K562 (cell line): ENCODE data around the gene TPK1. TPM values are rescaled to one million over a fixed set of nuclear protein-coding genes. Genes with fewer than 3 reads are reported as not detected.

Experiments
- ATF7 ChIP-seq: fragments of 450-650 bp; IDR thresholded peaks from 2 replicates; pipeline ENCODE4 v1.7.1; 2014; ENCODE audit warnings: mild to moderate bottlenecking, moderate library complexity
- C11orf30 ChIP-seq: fragments of 450-650 bp; IDR thresholded peaks from 2 replicates; pipeline ENCODE4 v1.6.1; 2016; ENCODE audit warnings: low read depth, mild to moderate bottlenecking
- E2F1 ChIP-seq: sonication (generic); formaldehyde crosslinking; IDR thresholded peaks from 2 replicates; pipeline ENCODE4 v1.8.1; 2023; ENCODE audit warnings: mild to moderate bottlenecking, missing genetic modification reagents, moderate library complexity
- HMGXB4 ChIP-seq: sonication (generic); formaldehyde crosslinking; IDR thresholded peaks from 2 replicates; pipeline ENCODE4 v1.8.1; 2023; ENCODE audit warnings: mild to moderate bottlenecking, missing genetic modification reagents
- ILK ChIP-seq: fragments of 450-650 bp; IDR thresholded peaks from 2 replicates; pipeline ENCODE4 v1.6.1; 2016; ENCODE audit warnings: missing genetic modification characterization, low read depth, mild to moderate bottlenecking, missing compliant biosample characterization, moderate library complexity, borderline replicate concordance
- L3MBTL2 ChIP-seq: fragments of 450-650 bp; IDR thresholded peaks from 2 replicates; pipeline ENCODE4 v1.6.1; 2016; ENCODE audit warnings: mild to moderate bottlenecking, moderate library complexity
- MAFF ChIP-seq: IDR thresholded peaks from 2 replicates; pipeline ENCODE4 v1.6.1; 2012; ENCODE audit warnings: low read length, improper control_type of control experiment
- MAFK ChIP-seq: IDR thresholded peaks from 2 replicates; pipeline ENCODE4 v1.6.1; 2011; ENCODE audit warnings: low read length, improper control_type of control experiment
- NCOR1 ChIP-seq: fragments of 450-650 bp; IDR thresholded peaks from 2 replicates; pipeline ENCODE4 v1.6.1; 2016; ENCODE audit warnings: mild to moderate bottlenecking, moderate library complexity
- NR0B1 ChIP-seq: fragments of 450-650 bp; IDR thresholded peaks from one replicate; pipeline ENCODE4 v1.6.1; 2018; ENCODE audit warnings: mild to moderate bottlenecking, moderate library complexity; ENCODE audit not compliant: partially characterized antibody
- PRDM10 ChIP-seq: fragments of 450-650 bp; IDR thresholded peaks from 2 replicates; pipeline ENCODE4 v1.6.1; 2018; ENCODE audit not compliant: partially characterized antibody
- STAT5B ChIP-seq: fragments of 250-450 bp; sonication (Bioruptor Pico); IDR thresholded peaks from 2 replicates; pipeline ENCODE4 v1.8.0; 2021; ENCODE audit warnings: mild to moderate bottlenecking, inconsistent platforms
- TCF7L2 ChIP-seq: fragments of 150-350 bp; IDR thresholded peaks from 2 replicates; pipeline ENCODE4 v1.6.1; 2016; ENCODE audit warnings: low read depth, mild to moderate bottlenecking, low read length, moderate library complexity
- ZBTB49 ChIP-seq: sonication (generic); formaldehyde crosslinking; IDR thresholded peaks from 2 replicates; pipeline ENCODE4 v1.8.0; 2022; ENCODE audit warnings: missing genetic modification reagents, mild to moderate bottlenecking, borderline replicate concordance
- ZFP1 ChIP-seq: fragments of 450-650 bp; formaldehyde crosslinking; IDR thresholded peaks from 2 replicates; pipeline ENCODE4 v1.4.0; 2020; ENCODE audit warnings: mild to moderate bottlenecking, mixed read lengths
- ZNF143 ChIP-seq: sonication (generic); formaldehyde crosslinking; IDR thresholded peaks from 2 replicates; pipeline ENCODE4 v1.9.0; 2022; ENCODE audit warnings: mild to moderate bottlenecking, missing genetic modification reagents
- ZNF24 ChIP-seq: fragments of 450-650 bp; IDR thresholded peaks from 2 replicates; pipeline ENCODE4 v1.6.1; 2016
- ZNF316 ChIP-seq: fragments of 450-650 bp; IDR thresholded peaks from 2 replicates; pipeline ENCODE4 v1.6.1; 2016
- ZNF324 ChIP-seq: fragments of 250-450 bp; sonication (Bioruptor Pico); IDR thresholded peaks from 2 replicates; pipeline ENCODE4 v1.4.0; 2020; ENCODE audit warnings: mild to moderate bottlenecking
- ZNF445 ChIP-seq: fragments of 250-450 bp; sonication (Bioruptor Pico); IDR thresholded peaks from 2 replicates; pipeline ENCODE4 v1.4.0; 2020; ENCODE audit warnings: low read depth, mild to moderate bottlenecking, moderate library complexity
- polyA plus RNA-seq, 8 experiments: library from polyadenylated mRNA; depleted of rRNA in 4 of 8; stranded (reverse) in 5 of 8; unstranded in 3 of 8; fragments of >200 nt; fragmentation: Nextera tagmentation in 2 of 8; fragmentation: Illumina TruSeq in 1 of 8; extraction: Ambion mirVana in 2 of 8; extraction: Trizol in 1 of 8; gene quantifications; 2 replicates each; pipeline versions ENCODE4 v1.2.1 to v1.2.3, GENCODE V29; 2011 to 2014; ENCODE audit warnings: inconsistent platforms in 1 of 8, missing spikeins in 1 of 8
- total RNA-seq, 7 experiments: library from RNA; depleted of rRNA in 6 of 7; stranded (reverse); fragments of >200 nt in 6 of 7; fragmentation: Illumina TruSeq in 2 of 7; extraction: Trizol in 2 of 7; gene quantifications; 2 replicates each; pipeline versions ENCODE4 v1.2.1 to v1.2.3, GENCODE V29; 2011 to 2021; ENCODE audit warnings: low replicate concordance in 1 of 7

Gene TPK1
- total and polyA plus RNA-seq, 9 of the 15 experiments (the other 6 are each of a cell fraction or from before 2014, with no cell fraction given), result 5.1 to 16.2 (median 9.2) TPM

GRCh38 chr7:144771927-144772326 lies 63.9 kb downstream of the TPK1 start (continued):
- TF ChIP-seq HMGXB4 (CRISPR knock-in tag), result no peak
- TF ChIP-seq E2F1 (CRISPR knock-in tag), result no peak
- no peak for TF ChIP-seq ZBTB49 (CRISPR knock-in tag)
- TF ChIP-seq ATF7, result no peak
- peak; percentile 79 for TF ChIP-seq C11orf30
- peak; percentile 93 for TF ChIP-seq MAFK
- peak; percentile 88 for TF ChIP-seq ZNF316
- no peak for TF ChIP-seq L3MBTL2
- TF ChIP-seq NCOR1, result no peak
- no peak for TF ChIP-seq ZNF24
- TF ChIP-seq TCF7L2, result no peak
- no peak for TF ChIP-seq NR0B1
- TF ChIP-seq ZNF143 (CRISPR knock-in tag), result no peak
- TF ChIP-seq STAT5B (CRISPR knock-in tag), result no peak
- TF ChIP-seq ILK (tag), result no peak
- TF ChIP-seq ZNF445 (CRISPR knock-in tag), result no peak
- TF ChIP-seq ZNF324 (CRISPR knock-in tag), result no peak
- TF ChIP-seq ZFP1 (CRISPR knock-in tag), result no peak
- TF ChIP-seq PRDM10, result no peak
- peak; percentile 93 for TF ChIP-seq MAFF
